ENCODE measurements around the gene COX7A2L.

GRCh38 chr2:42309366-42309765 lies 51.7 kb downstream of the COX7A2L start:
- no peak for TF ChIP-seq YY1 (IDR thresholded peaks at IDR 0.05; ENCODE audit: insufficient read depth, insufficient read length)
- TF ChIP-seq ZNF274 (IDR thresholded peaks at IDR 0.05; ENCODE audit: low read depth, low read length): no peak

All from NT2/D1 (cell line).